ENCODE data around the gene OSBPL6.

The OSBPL6 gene

DNA sequence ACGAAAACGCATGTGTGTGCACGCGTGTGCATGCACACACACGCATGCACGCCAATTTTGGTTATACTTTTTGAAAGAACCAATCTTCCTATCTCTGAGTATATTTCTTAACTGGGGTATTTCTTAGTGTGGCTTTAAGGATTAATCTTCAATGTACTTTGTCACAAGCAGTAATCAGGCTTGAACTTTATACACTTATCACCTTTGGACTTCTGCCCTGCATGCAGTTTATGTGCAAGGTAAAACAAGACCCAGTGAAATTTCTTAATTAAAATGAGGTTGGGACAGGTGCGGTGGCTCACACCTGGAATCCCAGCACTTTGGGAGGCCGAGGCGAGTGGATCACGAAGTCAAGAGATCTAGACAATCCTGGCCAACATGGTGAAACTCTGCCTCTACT, 85.3 kb downstream of the OSBPL6 start:
- H3K27ac ChIP-seq, result no peak overlapping the region
- no peak for TF ChIP-seq ZFX (IDR thresholded peaks at IDR 0.05; ENCODE audit: borderline replicate concordance)
- TF ChIP-seq, protein P1, sequence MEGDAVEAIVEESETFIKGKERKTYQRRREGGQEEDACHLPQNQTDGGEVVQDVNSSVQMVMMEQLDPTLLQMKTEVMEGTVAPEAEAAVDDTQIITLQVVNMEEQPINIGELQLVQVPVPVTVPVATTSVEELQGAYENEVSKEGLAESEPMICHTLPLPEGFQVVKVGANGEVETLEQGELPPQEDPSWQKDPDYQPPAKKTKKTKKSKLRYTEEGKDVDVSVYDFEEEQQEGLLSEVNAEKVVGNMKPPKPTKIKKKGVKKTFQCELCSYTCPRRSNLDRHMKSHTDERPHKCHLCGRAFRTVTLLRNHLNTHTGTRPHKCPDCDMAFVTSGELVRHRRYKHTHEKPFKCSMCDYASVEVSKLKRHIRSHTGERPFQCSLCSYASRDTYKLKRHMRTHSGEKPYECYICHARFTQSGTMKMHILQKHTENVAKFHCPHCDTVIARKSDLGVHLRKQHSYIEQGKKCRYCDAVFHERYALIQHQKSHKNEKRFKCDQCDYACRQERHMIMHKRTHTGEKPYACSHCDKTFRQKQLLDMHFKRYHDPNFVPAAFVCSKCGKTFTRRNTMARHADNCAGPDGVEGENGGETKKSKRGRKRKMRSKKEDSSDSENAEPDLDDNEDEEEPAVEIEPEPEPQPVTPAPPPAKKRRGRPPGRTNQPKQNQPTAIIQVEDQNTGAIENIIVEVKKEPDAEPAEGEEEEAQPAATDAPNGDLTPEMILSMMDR (IDR thresholded peaks at IDR 0.05), result no peak

DNA sequence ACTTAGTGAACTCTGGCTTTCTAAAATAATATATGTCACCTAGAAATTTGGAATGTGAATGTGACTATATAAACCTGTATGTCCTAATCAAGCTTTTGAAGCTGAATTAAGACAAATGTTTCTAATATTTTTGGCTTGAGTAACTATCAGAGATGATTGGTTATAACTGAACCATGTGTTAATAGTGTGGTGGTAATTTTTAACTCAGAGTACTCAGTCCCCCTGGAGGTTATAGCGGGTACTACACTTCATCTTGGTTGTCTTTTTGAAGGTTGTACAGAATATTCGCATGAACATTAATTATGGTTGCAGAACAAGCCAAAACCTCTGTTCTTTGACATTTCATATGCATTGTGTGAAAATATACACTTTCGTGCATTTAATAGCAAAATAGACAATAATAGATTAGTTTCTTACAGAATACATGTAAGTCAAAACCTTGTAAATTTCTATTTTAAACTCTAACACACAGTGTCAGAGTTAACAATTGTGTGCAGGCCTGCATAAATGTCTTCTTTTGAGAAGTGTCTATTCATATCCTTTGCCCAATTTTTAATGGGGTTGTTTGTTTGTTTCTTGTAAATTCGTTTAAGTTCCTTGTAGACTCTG, 86.0 kb downstream of the OSBPL6 start:
- TF ChIP-seq, protein P1 (IDR thresholded peaks at IDR 0.05), result peak; percentile 49
- no peak for TF ChIP-seq ZFX (IDR thresholded peaks at IDR 0.05; ENCODE audit: borderline replicate concordance)
- H3K27ac ChIP-seq, result no peak overlapping the region

DNA sequence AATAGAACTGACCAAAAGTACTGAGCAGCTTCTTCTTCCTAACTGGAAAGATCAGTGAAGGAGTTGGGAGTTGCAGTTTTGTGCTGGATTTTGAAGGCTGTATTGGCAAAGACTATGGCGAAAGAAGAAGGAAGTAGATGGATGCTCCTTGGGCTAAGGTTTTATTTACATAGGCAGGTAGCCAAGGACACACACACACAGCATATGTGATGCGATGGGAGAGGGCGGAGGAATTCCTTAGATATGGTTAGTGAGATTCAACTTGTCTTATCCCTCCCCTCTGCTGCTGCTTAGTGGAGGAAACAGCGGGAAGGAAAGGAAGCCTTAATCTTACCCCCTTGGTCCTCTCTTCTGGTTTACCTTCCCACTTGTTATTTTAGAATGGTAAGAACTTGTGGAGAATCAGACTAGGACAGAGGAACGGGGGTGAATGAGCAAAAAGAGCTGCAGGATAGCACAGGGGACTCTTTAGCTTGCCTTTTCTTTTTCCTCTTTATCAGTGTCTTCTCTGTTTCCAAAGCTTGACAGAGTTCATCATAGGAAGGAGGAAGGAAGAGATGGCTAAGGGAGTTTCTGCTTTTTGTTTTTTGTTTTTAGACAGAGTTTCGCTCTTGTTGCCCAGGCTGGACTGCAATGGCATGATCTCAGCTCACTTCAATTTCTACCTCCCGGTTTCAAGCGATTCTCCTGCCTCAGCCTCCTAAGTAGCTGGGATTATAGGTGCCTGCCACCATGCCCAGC, 87.9 kb downstream of the OSBPL6 start:
- no peak for TF ChIP-seq ZFX (IDR thresholded peaks at IDR 0.05; ENCODE audit: borderline replicate concordance)
- TF ChIP-seq, protein P1 (IDR thresholded peaks at IDR 0.05), result no peak
- H3K27ac ChIP-seq, result no peak overlapping the region

DNA sequence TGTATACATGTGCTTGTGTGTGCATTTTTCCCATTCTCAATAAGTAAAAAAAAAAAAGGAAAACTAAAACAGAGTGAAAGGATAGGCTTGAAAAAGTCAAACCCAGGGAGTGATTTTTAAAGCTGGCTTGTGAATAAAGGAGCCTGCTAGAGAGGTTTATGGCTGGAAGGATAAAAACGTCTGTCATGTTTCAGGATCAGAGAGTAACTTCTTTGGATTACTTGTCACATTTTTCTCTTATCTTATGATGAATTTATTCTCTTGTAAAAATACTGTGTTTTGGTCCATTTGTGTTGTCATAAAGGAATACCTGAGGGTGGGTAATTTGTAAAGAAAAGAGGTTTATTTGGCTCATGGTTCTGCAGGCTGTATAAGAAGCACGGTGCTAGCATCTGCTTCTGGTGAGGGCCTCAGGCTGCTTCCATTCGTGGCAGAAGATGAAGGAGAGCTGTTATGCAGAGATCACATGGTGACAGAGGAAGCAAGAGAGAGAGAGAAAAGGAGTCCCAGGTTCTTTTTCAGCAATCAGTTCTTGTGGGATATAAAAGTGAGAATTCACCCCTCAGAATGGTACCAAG, 89.1 kb downstream of the OSBPL6 start:
- TF ChIP-seq ZFX (IDR thresholded peaks at IDR 0.05; ENCODE audit: borderline replicate concordance), result no peak
- TF ChIP-seq, protein P1 (IDR thresholded peaks at IDR 0.05), result no peak
- H3K27ac ChIP-seq, result no peak overlapping the region

- no peak for TF ChIP-seq ZFX (IDR thresholded peaks at IDR 0.05; ENCODE audit: borderline replicate concordance)
- H3K27ac ChIP-seq, result no peak overlapping the region
Observed at GRCh38 chr2:178284613-178285286, 90.4 kb downstream of the OSBPL6 start.

DNA sequence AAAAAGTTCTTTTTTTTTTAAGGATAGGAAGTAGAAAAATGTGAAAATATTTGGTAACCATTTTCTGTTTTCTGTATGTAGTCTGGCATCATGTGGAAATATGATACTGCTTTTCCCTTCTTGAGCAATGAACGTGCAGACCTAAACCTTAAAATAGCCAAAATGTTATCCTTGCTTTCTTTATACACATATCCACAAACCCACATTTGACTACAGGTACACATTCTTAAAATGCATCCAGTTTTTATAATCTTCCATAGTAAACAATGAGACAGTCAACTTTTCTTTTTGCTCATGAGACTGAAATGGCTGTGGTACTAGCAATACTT, 90.9 kb downstream of the OSBPL6 start:
- H3K27ac ChIP-seq, result no peak overlapping the region
- TF ChIP-seq, protein P1 (IDR thresholded peaks at IDR 0.05), result no peak
- TF ChIP-seq ZFX (IDR thresholded peaks at IDR 0.05; ENCODE audit: borderline replicate concordance), result no peak

DNA sequence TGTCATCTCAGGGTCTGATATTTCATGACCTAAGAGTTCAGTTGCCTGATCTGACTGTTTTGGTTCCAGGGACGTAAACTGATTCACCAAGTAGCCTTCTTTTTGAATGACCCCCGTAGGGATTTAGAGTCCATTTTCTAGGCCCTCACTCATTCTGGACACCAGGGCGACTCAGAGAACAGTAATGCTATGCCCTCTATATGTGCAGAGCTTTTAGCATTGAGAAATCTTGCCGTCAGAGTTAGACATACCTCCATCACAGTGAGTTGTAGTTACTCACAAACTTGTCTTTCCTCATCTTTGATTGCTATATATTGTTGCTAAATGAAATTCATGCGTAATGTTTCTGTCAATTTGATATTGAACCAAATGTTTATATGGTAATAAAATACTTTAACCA, 92.3 kb downstream of the OSBPL6 start:
- no peak overlapping the region for H3K27ac ChIP-seq
- TF ChIP-seq, protein P1 (IDR thresholded peaks at IDR 0.05), result no peak
- no peak for TF ChIP-seq ZFX (IDR thresholded peaks at IDR 0.05; ENCODE audit: borderline replicate concordance)

All from 22Rv1 (cell line).